Activated CD4-positive, alpha-beta T cell treated with anti-CD3 and anti-CD28 coated beads, Interleukin-2, amount 50 U/mL, for 48 hours (primary cell): Measurements from ENCODE around the gene PHETA1.
A peak's percentile ranks its signal among the peaks of the same experiment; 100 is the strongest.

Source experiments
- DNase-seq, 2 experiments: peaks; one replicate each; pipeline ENCODE4 v3.0.0-alpha.2; 2020

The PHETA1 gene

DNA sequence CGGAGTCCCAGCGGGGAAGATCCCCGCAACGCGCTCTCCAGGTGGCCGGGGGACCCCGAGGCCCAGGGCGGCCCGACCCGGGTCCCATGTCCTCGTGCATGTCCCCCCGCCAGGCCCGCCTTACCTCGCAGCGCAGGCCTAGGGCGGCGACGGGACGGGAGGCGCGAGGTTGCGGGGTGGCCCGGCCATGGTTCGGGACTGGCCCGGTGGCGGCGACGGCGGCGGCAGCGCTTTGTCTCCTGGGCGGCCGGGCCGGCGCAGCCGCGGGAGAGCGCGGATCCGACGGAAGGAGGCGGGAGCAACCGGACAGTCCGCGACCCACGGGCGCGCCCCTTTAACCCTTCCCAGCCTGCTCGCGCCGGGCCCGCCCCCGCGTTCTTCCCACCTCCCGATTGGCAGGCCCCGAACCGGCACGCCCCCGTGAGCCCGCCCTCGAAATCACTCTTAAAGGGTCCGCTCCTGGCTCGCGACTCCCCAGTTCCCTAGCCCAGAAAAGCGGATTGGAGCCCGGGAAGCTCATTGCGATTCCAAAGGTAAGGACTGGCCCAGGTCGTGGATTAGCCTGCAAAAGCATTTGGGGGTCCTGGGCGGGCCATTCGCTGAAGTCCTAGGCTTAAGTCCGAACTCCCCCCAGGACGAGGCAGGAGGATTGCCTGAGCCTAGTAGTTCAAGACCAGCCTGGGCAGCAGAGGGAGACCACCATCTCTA is at the start of gene PHETA1:
Gene PHETA1 (minus strand): TSS at position 308 of the 708 bp plus-strand sequence. CDS start 5,668 bp downstream, outside the sequence.
- DNase-seq = peak; percentile 89 to 91

DNA sequence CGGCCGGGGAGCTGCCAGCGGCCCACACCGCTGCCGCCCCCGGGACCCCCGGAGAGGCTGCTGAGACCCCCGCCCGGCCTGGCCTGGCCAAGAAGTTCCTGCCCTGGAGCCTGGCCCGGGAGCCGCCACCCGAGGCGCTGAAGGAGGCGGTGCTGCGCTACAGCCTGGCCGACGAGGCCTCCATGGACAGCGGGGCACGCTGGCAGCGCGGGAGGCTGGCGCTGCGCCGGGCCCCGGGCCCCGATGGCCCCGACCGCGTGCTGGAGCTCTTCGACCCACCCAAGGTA is 49.6 kb upstream of the PHETA1 start:
- no peak for DNase-seq

DNA sequence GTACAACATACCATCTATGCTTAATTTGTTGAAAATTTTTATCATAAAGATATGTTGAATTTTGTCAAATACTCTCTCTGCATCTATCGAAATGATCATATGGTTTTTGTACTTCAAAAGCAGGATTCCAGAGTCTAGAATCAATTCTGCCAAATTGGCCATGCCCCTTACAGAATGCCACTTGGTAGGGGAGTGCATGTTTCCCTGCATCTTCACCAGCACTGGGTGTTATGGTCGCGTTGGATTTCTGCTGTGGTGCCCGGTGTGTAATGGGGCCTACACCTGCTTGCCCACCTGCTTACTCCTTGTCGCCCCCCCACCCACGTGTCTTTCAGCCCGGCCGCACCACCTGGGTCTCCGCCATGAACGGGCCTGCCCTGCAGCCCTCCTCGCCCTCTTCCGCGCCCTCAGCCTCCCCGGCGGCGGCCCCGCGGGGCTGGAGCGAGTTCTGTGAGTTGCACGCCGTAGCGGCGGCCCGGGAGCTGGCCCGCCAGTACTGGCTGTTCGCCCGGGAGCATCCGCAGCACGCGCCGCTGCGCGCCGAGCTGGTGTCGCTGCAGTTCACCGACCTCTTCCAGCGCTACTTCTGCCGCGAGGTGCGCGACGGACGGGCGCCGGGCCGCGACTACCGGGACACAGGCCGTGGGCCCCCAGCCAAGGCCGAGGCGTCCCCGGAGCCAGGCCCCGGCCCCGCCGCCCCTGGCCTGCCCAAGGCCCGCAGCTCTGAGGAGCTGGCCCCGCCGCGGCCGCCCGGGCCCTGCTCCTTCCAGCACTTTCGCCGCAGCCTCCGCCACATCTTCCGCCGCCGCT is 49.1 kb upstream of the PHETA1 start:
- DNase-seq = no peak

DNA sequence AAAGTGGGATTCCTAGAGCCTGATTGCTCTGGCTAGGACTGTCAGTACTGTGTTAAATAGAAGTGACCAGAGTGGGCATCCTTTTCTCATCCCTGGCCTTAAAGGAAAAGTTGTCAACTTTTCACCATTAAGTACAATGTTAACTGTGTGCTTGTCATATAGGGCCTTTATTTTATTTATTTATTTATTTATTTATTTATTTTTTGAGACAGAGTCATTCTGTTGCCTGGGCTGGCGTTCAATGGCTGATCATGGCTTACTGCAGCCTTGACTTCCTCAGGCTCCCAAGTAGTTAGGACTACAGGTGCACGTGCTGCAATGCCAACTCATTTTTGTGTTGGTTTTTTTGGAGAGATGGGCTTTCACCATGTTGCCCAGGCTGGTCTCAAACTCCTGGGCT is 48.4 kb upstream of the PHETA1 start:
- DNase-seq = no peak

GRCh38 chr12:111414711-111415252 is 45.9 kb upstream of the PHETA1 start:
- no peak for DNase-seq

DNA sequence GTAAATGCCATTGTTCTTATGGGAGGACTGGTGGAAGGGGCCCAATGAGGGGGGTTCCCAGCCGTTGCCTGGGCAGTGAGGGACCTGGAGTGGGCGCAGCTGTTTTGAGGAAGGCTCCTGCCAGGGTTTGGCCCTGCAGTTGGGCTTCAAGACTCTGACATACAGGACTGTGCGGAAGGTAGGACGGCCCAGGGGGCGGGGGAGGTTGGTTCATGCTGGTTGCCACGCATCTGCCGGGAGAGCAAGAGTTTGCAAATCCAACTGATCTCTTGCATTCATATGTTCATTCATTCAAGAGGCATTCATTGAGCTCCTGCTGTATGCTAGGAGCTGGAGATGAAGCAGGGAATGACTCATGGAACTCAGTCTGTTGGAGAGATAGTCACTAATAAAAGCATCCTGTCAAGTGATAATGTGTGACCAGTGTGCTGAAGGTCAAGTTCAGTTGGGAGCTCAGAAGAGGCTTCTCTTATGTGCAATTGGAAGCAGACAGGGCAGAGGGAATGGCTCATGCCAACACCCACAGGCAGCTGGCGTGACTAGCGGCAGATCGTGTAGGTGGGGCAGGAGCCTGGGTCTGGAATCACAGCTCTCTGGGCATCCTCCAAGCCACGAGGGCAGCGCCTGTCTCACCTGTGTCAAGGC is 44.7 kb upstream of the PHETA1 start:
- DNase-seq = no peak

- no peak for DNase-seq
Measured at GRCh38 chr12:111412830-111413441, 44.0 kb upstream of the PHETA1 start.

GRCh38 chr12:111412007-111412829 is 43.3 kb upstream of the PHETA1 start:
- DNase-seq = no peak

DNA sequence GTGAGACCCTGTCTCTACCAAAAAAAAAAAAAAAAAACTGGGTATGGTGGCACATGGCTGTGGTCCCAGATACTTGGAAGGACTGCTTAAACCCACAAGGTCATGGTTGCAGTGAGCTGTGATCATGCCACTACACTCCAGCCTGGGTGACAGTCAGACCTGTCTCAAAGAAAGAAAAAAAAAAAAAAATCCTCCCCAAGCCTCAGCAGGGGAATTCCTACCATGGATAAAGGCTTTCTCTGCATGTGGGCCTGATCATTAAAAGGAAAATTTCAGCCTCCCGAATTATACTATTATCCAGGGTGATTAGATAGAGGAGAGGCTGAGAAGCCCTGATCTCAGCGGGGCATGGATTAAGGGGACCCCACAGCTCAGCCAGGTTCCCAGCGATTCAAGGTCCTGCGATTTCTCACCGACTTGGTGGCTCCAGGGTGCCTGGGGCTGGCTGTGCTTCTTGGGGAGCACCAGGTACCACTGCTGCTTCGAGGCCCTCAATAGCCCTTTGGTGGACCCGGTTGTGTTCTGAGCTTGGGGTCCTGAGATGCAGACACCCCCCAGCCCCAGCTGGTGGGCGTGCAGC is 42.4 kb upstream of the PHETA1 start:
- DNase-seq = no peak

DNA sequence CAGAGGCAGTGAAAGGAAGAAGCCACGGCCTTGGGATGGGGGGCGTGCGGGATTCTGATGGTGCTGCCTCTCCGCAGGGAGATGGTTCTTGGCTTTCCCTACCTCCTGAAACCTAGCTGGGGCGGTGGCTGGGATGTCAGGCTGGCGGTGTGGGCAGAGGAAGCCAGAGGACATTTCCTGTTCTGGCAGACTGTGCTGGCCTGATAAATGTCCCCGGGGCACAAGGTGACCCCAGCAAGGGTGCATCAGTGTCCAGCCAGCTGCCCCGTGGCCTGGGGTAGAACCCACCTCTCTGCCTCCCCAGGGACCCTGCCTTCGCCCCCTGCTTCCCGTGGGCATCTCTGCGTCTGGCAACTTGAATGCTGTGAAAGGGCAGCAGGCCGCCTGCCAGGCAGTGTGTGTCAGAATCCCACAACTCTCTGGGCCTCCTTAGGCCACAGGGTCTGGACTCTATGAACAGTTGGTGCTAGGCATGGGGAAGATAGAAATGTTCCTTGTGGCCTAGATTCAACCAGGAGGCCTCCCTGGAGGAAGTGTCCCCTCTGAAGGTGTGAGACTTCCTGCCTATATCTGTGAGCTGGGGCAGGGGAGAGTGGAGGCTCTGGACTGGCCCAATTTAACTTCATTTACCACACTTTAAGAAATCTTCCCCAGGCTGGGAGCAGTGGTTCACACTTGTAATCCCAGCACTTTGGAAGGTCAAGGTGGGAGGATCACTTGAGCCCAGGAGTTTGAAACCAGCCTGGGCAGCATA is 41.7 kb upstream of the PHETA1 start:
- no peak for DNase-seq

GRCh38 chr12:111409780-111410430 is 41.0 kb upstream of the PHETA1 start:
- peak in 1 of 2 experiments; percentile 56 for DNase-seq

DNA sequence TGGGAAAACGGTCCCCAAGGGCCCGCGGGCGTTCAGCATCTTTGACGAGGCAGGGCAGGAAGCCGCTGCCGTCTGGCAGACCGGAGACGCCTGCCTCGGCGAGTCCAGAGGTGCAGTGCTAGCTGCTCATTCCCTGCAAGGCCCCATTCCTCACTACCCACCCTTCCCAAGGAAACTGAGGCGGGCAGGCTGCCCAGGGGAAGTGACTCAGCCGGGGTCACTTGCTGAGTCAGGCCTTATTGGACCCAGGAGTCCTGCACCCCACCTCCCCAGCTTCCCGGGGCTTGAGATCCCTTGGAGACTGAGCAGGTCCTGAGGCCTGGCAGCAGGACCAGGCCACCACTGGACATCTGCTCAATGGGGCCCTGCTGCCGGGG is 40.5 kb upstream of the PHETA1 start:
- DNase-seq = no peak

- DNase-seq = no peak
Measured at GRCh38 chr12:111408686-111409402, 39.9 kb upstream of the PHETA1 start.

- DNase-seq = no peak
Measured at GRCh38 chr12:111408116-111408440, 39.2 kb upstream of the PHETA1 start.

- no peak for DNase-seq
Measured at GRCh38 chr12:111407377-111408115, 38.7 kb upstream of the PHETA1 start.

DNA sequence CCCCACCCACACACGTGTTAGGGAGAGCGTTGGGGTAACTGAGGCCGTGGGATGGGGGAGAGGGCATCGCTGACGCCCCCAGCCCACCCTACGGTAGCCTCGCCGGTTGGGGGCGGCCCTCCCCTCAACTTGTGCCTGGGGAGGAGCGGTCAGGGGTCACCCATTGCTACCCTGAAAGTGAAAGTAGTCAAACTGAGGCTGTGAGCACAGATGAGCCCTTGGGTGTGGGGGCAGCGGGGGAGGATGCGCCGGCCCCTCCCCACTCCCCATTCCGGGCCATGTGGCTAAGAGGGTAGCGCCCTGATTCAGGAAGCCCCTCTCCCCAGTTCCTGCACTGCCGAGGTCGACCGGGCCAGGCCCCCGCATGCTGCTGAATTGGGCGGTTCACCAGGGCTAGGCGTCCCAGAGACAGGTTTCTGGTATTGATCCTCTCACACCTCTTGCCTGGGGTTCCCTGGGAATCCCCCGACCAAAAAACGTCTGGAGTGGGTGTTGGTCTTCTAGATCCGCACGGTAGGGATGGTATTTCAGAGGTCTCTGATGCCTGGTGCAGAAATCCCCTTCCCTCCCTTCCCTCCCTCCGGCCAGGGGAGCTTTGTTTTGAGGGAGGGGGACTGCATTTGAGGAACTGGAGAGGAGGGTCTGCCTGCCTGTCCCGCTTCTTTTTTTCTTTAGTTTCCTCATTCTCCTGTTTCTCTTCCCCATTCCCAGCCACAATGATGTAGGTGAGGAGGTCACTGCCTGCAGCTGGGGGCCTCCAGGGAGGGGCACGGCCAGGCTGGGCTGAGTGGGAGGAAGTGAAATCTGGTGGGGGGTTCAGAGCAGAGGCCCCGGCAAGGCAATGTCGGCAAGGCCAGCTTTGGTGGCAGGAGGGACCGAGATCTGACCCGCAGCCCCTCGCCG is 37.8 kb upstream of the PHETA1 start:
- peak; percentile 62 to 72 for DNase-seq

- peak; percentile 74 to 80 for DNase-seq
Measured at GRCh38 chr12:111405859-111406473, 37.1 kb upstream of the PHETA1 start, which contains the start of gene SH2B3. Gene SH2B3, plus strand, starts transcription at chr12:111405923. Its CDS starts 12,223 bp downstream, at chr12:111418146.
